DMS53 (cell line): ENCODE measurements around the gene MARCHF6.
"Not testable (repeated sequence)": the region's sequence is repeated elsewhere in the genome, so short reads cannot be mapped to it uniquely, and the experiment has no call there.

ENCODE experiments used
- DNase-seq: peaks from one replicate; lab custom pipeline; 2025; lab: John Stamatoyannopoulos, UW

Gene MARCHF6

GRCh38 chr5:10323588-10324488 lies 29.7 kb upstream of the MARCHF6 start:
- DNase-seq: peak; percentile 76

GRCh38 chr5:10324518-10325370 lies 28.8 kb upstream of the MARCHF6 start:
- DNase-seq: peak; percentile 51

DNA sequence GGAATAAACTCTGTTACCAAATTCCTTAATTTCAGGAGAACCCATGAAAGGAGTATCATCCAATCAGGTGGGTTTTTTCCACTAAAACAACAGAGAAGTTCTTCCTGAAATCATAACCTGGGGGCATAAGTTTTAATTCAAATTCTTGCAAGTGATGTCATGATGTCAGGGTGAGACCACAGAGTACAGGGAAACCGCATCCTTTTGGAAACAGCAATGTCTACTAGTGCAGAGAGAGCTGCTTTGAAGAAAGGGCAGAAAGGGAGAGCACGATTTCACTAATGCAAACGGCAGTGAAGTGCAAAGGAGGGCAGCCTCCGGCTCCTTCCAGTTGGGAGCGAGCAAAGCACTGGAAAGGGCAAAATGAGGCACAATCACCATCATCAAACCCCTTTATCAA lies 25.2 kb upstream of the MARCHF6 start:
- DNase-seq: no peak

DNA sequence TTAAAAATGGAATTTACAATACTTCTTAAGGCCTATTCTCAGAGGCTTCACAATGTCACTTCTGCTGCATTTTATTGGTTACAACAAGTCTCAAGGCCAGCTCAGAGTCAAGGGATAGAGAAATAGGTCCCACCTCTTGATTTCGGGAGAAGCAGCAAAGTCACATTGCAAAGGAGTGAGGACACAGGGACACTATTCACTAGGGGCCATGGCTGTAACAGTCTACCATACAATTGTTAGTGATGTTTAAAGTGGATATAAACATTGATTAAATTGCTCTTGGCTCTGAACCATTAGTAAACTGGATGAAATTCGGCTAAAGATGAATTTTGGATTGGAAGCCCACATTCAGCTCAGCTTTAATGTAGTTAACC lies 24.1 kb upstream of the MARCHF6 start:
- no peak for DNase-seq

DNA sequence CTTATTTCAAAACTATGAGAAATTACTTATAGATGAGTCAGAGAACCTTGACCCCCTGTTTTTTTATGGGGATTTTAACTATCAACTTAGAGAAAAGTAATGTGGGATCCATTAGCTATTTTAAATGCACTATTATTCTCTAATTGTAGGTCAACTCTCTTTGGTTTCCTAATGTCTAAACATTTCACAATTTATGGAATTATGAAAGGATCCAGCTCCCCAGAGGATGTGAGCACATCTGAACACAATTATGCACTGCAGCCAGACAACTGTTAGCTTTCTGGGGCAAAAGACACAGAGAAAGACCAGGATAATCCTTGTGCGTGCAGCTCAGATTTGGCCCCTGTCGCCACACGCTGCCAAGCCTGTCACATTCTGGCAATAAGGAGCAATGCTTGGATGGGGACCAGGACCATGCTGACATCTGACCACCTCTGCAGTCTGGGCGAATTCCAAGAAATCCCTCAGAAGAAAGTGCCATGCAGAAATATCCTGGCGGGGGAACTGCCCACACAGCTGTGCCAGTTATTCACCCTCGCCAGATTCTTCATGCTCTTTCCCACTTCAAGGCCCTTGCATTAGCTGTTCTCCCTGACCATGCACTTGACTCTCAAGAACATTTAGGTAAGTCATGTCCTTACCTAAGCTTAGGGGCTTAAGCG lies 23.5 kb upstream of the MARCHF6 start:
- DNase-seq: no peak

GRCh38 chr5:10330511-10331230 lies 22.8 kb upstream of the MARCHF6 start:
- DNase-seq: no peak

GRCh38 chr5:10331341-10331796 lies 22.1 kb upstream of the MARCHF6 start:
- peak; percentile 98 for DNase-seq

DNA sequence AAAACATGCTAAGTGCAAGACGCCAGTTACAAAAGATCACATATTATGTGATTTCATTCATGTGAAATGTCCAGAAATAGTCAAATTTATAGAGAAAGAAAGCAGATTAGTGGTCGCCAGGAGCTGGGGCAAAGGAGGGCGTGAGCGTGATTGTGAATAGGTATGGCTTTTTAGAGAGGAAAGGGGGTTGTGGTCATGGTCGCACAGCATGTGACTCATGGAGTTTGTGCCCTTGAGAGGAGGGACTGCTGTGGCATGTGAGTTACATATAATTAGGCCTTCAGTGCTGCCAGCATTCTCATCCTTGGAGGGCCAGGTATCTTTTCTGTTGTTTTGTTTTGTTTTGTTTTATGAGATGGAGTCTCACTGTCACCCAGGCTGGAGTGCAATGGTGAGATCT lies 21.2 kb upstream of the MARCHF6 start:
- DNase-seq: peak; percentile 59

DNA sequence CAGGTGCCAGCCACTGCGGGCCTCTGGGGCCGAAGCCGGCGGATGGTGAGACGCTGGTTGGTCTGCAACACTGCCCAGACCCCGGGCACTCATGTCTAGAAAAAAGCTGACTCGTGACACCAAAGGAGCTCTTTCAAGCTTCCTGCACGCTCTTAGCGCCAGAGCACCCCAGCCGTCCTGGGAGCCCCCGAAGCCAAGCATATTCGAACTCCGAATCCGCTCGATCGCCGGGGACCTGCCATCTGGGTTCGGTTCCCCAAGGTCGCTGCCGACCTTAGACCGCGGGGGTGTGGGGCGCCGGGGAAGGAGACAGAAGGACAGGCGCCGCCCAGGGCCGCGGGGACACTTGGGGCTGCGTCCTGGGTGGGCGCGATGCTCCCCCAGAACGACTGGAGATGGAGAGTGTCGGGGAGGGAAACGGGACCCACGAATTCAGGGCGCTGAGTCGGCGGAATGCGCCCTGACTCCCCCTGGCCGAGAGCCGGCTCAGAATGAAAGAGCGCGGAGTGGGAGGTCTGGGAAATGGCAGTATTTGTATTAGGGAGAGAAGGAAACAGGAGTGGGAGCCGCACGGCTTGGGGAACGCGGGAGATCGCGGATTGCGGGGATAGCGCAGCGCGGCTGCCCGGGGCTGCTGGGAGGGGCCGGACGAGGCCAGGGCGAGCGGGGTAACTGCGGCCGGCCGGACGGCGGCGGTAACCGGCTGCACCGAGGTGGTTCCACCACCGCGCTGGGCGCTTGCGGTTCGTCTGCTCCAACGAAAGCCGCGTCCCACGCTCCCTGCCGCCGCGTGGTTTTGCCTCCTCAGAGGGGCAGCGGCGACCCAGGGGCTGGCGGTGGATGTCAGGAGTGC lies 20.1 kb upstream of the MARCHF6 start:
- DNase-seq: peak; percentile 85

GRCh38 chr5:10334831-10335230 lies 18.7 kb upstream of the MARCHF6 start:
- DNase-seq: peak; percentile 61

- no peak for DNase-seq
These were observed 17.6 kb upstream of the MARCHF6 start for GRCh38 chr5:10335711-10336470.

GRCh38 chr5:10337107-10337506 lies 16.4 kb upstream of the MARCHF6 start:
- no peak for DNase-seq

DNA sequence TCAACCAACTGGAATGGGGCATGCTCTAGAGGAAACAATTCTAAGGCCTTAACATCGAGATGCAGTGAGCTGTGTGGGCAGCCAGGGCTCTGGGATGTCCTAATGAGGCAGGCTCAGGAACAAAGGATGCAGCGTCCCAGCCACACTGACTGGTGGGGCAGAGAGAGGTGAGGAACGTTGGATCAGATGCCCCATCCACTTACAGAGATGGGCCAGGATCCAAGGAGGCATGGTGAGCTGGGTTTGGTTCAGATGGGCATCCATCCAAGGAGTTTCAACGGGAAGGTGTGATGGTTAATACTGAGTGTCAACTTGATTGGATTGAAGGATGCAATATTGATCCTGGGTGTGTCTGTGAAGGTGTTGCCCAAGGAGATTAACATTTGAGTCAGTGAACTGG lies 15.5 kb upstream of the MARCHF6 start:
- no peak for DNase-seq

DNA sequence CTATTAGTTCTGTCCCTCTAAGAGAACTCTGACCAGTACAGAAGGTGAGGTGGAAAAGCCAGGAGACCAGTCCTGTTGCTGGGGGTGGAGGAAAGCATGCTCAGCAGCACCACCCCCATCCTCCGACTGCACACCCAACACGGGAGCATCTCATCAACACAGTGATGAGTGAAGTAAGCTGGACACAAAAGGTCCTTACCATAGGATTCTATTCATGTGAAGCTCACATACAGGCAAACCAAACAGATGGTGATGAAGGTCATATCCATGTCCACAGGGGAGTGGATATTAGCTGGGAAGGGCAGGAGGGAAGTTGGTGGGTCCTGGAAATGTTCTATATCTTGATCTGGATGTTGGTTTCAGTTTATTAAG lies 14.8 kb upstream of the MARCHF6 start:
- no peak for DNase-seq

GRCh38 chr5:10339058-10339811 lies 14.3 kb upstream of the MARCHF6 start:
- no peak for DNase-seq

GRCh38 chr5:10339958-10340357 lies 13.5 kb upstream of the MARCHF6 start:
- DNase-seq: no peak

- DNase-seq: no peak
These were observed 10.0 kb upstream of the MARCHF6 start for GRCh38 chr5:10343486-10343885.

DNA sequence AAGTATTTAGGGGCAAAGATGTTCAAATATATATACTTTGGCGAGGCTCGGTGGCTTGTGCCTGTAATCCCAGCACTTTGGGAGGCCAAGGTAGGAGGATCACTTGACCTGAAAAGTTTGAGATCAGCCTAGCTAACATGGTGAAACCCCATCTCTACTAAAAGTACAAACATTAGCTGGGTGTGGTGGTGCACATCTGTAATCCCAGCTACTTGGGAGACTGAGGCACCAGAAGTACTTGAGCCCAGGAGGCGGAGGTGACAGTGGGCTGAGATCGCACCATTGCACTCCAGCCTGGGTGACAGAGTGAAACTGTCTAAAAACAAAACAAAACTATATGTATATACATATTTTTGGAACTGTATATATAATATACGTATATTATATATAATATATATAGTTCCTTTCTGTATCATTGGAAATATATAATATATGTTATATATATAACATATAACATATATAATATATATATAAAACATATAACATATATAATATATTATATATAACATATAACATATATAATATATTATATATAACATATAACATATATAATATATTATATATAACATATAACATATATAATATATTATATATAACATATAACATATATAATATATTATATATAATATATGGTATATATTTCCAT lies 8.9 kb upstream of the MARCHF6 start:
- not testable (repeated sequence) for DNase-seq

- no peak for DNase-seq
These were observed 5.2 kb upstream of the MARCHF6 start for GRCh38 chr5:10348258-10348657.
